Astrocyte of the cerebellum (primary cell): ENCODE data around the gene NXNL1.
"Not testable (repeated sequence)": the region's sequence is repeated elsewhere in the genome, so short reads cannot be mapped to it uniquely, and the experiment has no call there.

Source experiments
- DNase-seq: peaks from one replicate; pipeline ENCODE4 v3.0.0-alpha.2; 2011; ENCODE audit warnings: low read depth
- H3K4me3 ChIP-seq: 2 replicates; pipeline ENCODE4 v1.5.1; 2011; ENCODE audit warnings: mild to moderate bottlenecking, low read depth, low read length, moderate library complexity
- CTCF ChIP-seq: IDR thresholded peaks from 2 replicates; pipeline ENCODE4 v1.5.1; 2012; ENCODE audit warnings: low read length, low read depth, moderate library complexity, mild to moderate bottlenecking; ENCODE audit errors: missing control alignments
- in situ Hi-C: cut with HindIII; loops from 2 replicates; pipeline ENCODE4 v1.10.0; 2017; ENCODE audit warnings: low sequenced_read_pairs

NXNL1 gene

DNA sequence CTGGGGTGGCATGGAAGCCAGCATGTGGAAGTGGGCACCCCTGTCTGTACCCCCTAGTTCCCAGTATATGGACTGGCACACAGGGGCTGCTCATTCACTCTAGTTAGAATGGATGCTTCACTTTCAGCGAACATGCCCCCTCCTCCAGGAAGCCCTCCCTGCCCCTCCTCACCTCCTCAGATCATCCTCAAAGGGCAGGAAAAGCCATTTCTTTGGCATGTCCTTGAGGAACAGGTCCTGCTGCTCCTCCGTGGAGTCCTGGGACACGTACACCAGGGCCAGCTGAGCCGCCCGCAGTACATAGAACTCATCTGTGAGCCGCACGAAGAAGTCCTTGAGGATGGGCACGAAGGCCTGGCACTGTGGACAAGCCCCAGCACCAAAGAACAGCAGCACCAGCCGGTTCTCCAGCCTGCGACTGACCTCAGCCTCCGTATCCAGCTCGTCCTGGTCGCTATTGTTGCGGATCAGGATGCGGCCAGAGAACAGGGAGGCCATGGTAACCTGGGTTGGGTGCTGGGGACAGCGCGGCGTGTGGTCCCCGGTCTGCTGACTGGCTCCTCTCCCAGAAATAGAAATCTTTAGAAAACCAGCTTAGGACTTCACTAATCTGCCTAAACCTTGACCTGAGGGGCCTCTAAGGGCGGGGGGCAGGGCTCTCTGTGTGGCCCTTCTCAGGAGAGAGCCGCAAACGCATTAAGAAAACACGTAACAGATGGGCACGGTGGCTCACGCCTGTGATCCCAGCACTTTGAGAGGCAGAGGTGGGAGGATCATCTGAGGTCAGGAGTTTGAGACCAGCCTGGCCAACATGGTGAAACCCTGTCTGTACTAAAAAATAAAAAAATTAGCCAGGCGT lies at the start of gene NXNL1:
TSS of gene NXNL1 (minus strand) at position 555 of the 859 bp plus-strand sequence. CDS start at position 498, 57 bp downstream.
- no peak for TF ChIP-seq CTCF
- in situ Hi-C loops: no loop called here
- no peak within 1 kb of the TSS for H3K4me3 ChIP-seq
- DNase-seq: no peak

DNA sequence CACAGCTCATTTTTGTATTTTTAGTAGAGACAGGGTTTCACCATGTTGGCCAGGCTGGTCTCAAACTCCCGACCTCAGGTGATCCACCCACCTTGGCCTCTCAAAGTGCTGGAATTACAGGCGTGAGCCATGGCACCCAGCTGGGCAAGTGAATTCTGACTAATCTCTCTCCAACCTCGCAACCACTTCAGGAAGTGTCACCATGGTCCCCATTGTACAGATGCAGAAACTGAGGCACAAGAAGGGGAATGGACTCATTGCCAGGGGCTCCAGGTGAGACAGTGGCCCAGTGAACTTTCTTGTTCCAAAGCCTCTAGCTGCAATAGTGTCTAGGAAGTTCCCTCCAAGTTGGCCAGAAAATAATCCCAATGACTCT lies 47.8 kb upstream of the NXNL1 start:
- H3K4me3 ChIP-seq, in situ Hi-C loops, DNase-seq: not testable (repeated sequence)

- no peak for TF ChIP-seq CTCF
- in situ Hi-C loops: no loop called here
- DNase-seq: no peak
- no peak overlapping the region for H3K4me3 ChIP-seq
Measured at GRCh38 chr19:17506745-17507144, 46.0 kb upstream of the NXNL1 start.

GRCh38 chr19:17505223-17505622 lies 44.5 kb upstream of the NXNL1 start:
- H3K4me3 ChIP-seq: no peak overlapping the region
- in situ Hi-C loops: no loop called here
- no peak for TF ChIP-seq CTCF
- DNase-seq: no peak

GRCh38 chr19:17504456-17504855 lies 43.7 kb upstream of the NXNL1 start:
- H3K4me3 ChIP-seq: no peak overlapping the region
- TF ChIP-seq CTCF: no peak
- no peak for DNase-seq
- in situ Hi-C loops: no loop called here

GRCh38 chr19:17504030-17504429 lies 43.3 kb upstream of the NXNL1 start:
- H3K4me3 ChIP-seq: no peak overlapping the region
- no peak for TF ChIP-seq CTCF
- in situ Hi-C loops: no loop called here
- no peak for DNase-seq

GRCh38 chr19:17503240-17503639 lies 42.5 kb upstream of the NXNL1 start:
- DNase-seq: no peak

More at GRCh38 chr19:17503240-17503639, 42.5 kb upstream of the NXNL1 start:
- H3K4me3 ChIP-seq: no peak overlapping the region
- in situ Hi-C loops: no loop called here
- no peak for TF ChIP-seq CTCF
